Right atrium auricular region (tissue), 2 donors: ENCODE measurements around the gene SIRT2. TPM values are rescaled to one million over a fixed set of nuclear protein-coding genes. Genes with fewer than 3 reads are reported as not detected.

Source experiments
- DNase-seq: peaks from one replicate; pipeline ENCODE4 v3.0.0-alpha.2; 2019; ENCODE audit warnings: low spot score
- H3K27ac ChIP-seq, 2 donors: fragments of 200-600 bp; sonication (generic); 1 replicate in 1 of 2; 2 replicates in 1 of 2; pipeline ENCODE4 v1.5.1; 2016 to 2019
- H3K27me3 ChIP-seq, 2 donors: fragments of 200-600 bp; sonication (generic); one replicate each; pipeline versions ENCODE4 v1.5.1 to v1.6.0; 2017 to 2019
- H3K36me3 ChIP-seq: fragments of 200-600 bp; sonication (generic); one replicate; pipeline ENCODE4 v1.5.1; 2016
- H3K4me1 ChIP-seq, 2 donors: fragments of 200-600 bp; sonication (generic); one replicate each; pipeline versions ENCODE4 v1.5.1 to v1.6.0; 2017 to 2019
- H3K4me3 ChIP-seq, 2 donors: fragments of 200-600 bp; sonication (generic); 1 replicate in 1 of 2; 2 replicates in 1 of 2; pipeline ENCODE4 v1.5.1; 2017 to 2019; ENCODE audit warnings: mild to moderate bottlenecking in 1 of 2, moderate library complexity in 1 of 2
- H3K9me3 ChIP-seq, 2 donors: fragments of 200-600 bp; sonication (generic); one replicate each; pipeline ENCODE4 v1.5.1; 2019
- CTCF ChIP-seq, 2 donors: fragments of 200-600 bp; sonication (generic); IDR thresholded peaks; one replicate each; pipeline ENCODE4 v1.5.1; 2019; ENCODE audit warnings: antibody characterized with exemption in 2 of 2
- total RNA-seq, 2 donors: library from RNA; depleted of rRNA; stranded (reverse); fragments of >200 nt; gene quantifications; one replicate each; pipeline ENCODE4 v1.1.0, GENCODE V29; 2016

SIRT2 gene
- total RNA-seq = 100 to 1,000 TPM in 1 of 2 donors, 10 to 100 TPM in 1; 91.5 to 170 TPM

- H3K4me1 ChIP-seq = peaks cover 0 to 40% of the 10 kb centered on the region in 2 donors
- no peaks in the 10 kb centered on the region for H3K9me3 ChIP-seq
- peak within 1 kb of the TSS; percentile 81 to 94 for H3K4me3 ChIP-seq
- peak; percentile 100 for DNase-seq
- H3K36me3 ChIP-seq = peaks cover 3% of the 10 kb centered on the region
- H3K27me3 ChIP-seq = no peaks in the 10 kb centered on the region
- H3K27ac ChIP-seq = peak within 1 kb of the TSS; percentile 86 to 94
- no peak for TF ChIP-seq CTCF (IDR thresholded peaks at IDR 0.05)
Measured at GRCh38 chr19:38899447-38900201, at the start of gene SIRT2, which contains the start of gene NFKBIB. Gene SIRT2, minus strand, starts transcription at chr19:38899618. Its CDS starts 97 bp downstream, at chr19:38899521. Gene NFKBIB, plus strand, starts transcription at chr19:38899969. Its CDS starts 64 bp downstream, at chr19:38900033.

DNA sequence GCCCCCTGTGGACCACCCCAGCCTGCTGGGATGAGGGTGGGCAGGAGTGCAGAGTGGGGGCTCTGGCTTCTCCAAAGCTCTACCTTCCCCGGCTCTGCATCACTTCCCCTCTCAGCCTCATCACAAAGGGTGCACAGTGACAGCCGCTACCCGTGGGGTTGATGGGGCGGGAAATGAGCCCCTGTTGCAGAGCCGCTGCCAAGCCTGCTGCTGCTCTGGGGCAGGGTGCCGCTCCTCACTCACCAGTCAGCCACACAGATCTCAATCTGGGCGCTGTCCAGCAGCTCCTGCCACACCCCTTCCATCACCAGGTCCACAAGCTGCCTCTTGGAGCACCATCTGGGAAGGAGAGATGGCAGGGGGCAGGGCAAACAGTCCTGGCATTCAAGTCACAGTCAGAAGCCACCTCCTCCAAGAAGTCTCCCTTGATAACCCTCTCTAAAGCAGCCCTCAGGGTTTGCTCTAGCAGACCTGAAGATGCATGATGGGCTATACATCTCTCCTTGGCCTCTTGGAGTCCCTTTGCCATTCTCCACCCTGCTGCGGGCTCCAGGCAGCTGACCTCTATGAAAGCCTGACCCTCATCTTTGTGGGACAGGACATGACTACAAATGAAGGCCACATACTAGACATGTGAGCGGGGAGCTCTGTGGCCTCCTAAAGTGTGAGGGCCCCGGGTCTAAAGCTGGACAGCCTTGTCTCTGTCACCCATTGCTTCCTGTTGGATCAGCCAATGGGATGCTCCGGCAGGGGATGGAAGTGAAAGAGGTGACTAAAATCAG is 47.0 kb upstream of the SIRT2 start:
- DNase-seq = no peak
- no peak overlapping the region for H3K4me3 ChIP-seq
- no peaks in the 10 kb centered on the region for H3K9me3 ChIP-seq
- no peaks in the 10 kb centered on the region for H3K36me3 ChIP-seq
- peaks cover 0 to 9% of the 10 kb centered on the region in 2 donors for H3K4me1 ChIP-seq
- H3K27me3 ChIP-seq = no peaks in the 10 kb centered on the region
- no peak overlapping the region for H3K27ac ChIP-seq
- TF ChIP-seq CTCF (IDR thresholded peaks at IDR 0.05) = no peak

GRCh38 chr19:38945562-38946228 is 46.3 kb upstream of the SIRT2 start:
- DNase-seq = no peak
- no peak for TF ChIP-seq CTCF (IDR thresholded peaks at IDR 0.05)
- H3K4me3 ChIP-seq = no peak overlapping the region

DNA sequence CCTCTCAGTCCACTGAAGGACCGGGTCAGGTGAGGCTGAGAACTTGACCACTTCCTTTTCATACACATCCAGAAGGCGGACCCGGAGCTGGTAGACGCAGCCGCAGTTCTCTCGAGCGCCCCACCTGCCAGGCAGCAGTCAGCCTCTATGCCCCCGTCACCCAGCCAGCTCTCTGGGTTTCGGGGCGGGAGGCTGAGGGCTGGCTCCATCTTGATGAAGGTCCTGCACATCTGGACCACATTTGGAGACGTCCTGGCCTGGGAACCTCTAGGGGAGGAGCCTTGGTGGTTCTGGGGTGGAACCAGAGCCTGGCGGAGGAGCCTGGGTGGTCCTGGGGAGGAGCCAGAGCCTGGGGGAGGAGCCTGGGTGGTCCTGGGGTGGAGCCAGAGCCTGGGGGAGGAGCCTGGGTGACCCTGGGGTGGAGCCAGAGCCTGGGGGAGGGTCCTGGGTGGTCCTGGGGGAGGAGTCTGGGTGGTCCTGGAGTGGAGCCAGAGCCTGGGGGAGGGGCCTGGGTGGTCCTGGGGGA is 45.6 kb upstream of the SIRT2 start:
- no peak for DNase-seq
- Histone ChIP-seq H3K36me3 (no peaks in the 10 kb centered on the region), H3K4me1 (peaks cover 0 to 5% of the 10 kb centered on the region in 2 donors), H3K27ac (no peak overlapping the region), H3K4me3 (no peak overlapping the region), H3K9me3 (no peaks in the 10 kb centered on the region), H3K27me3 (no peaks in the 10 kb centered on the region)
- TF ChIP-seq CTCF (IDR thresholded peaks at IDR 0.05) = no peak

More at GRCh38 chr19:38945562-38946228, 46.3 kb upstream of the SIRT2 start:
- Histone ChIP-seq H3K36me3 (no peaks in the 10 kb centered on the region), H3K4me1 (peaks cover 0 to 9% of the 10 kb centered on the region in 2 donors), H3K9me3 (no peaks in the 10 kb centered on the region), H3K27me3 (no peaks in the 10 kb centered on the region), H3K27ac (no peak overlapping the region)

DNA sequence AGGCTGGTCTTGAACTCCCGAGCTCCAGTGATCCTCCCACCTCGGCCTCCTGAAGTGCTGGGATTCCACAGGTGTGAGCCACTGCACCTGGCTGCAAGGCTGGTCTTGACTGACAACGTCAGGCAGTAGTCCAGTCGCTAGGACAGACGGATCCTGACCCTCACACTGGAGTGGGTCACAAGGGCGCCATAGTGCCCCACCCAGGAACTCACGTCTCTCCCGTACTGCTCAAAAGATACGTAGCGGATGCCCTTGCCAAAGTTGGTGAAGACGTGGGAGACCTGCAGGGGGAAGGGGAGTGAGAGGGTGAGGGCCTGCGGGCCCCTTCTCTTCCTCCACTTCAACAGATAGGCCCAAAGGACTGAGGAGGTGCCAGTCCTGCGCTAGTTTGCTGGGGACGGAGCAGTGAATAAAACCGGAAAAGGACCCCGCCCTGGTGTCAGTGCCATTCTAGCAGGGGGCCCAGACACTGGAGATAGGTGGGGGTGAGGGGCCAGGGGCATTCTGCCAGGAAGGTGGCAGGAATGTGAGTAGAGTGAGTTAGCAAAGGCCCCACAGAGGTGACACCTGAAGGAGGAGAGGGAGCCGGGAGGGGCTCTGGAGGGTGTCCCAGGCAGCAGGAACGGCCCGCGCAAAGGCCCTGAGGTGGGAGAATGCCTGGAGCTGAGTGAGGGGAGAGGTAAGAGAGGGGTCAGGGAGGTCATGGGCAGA is 43.2 kb upstream of the SIRT2 start:
- DNase-seq = no peak

More for the DNA sequence above, 43.2 kb upstream of the SIRT2 start:
- H3K9me3 ChIP-seq = no peaks in the 10 kb centered on the region
- TF ChIP-seq CTCF (IDR thresholded peaks at IDR 0.05) = no peak
- H3K36me3 ChIP-seq = no peaks in the 10 kb centered on the region
- H3K27ac ChIP-seq = no peak overlapping the region
- H3K4me3 ChIP-seq = no peak overlapping the region
- no peaks in the 10 kb centered on the region for H3K27me3 ChIP-seq
- H3K4me1 ChIP-seq = no peaks in the 10 kb centered on the region
